DND-41 (cell line): Measurements from ENCODE around the gene PMP22.

ENCODE experiments used
- ATAC-seq: fragments of 200-7000 bp; cut with Tn5 transposase; 3 replicates; pipeline ENCODE4 v1.9.1; 2021; ENCODE audit warnings: low read depth; ENCODE audit not compliant: insufficient read depth
- DNase-seq: peaks from one replicate; pipeline ENCODE4 v3.0.0-alpha.2; 2020
- H2AFZ ChIP-seq: 2 replicates; pipeline ENCODE4 v1.6.0; 2012; ENCODE audit warnings: low read depth, low read length
- H3K27ac ChIP-seq: 2 replicates; pipeline ENCODE4 v1.5.1; 2012; ENCODE audit warnings: low read length, inconsistent platforms
- H3K27me3 ChIP-seq: fragments of 200-600 bp; sonication (generic); 2 replicates; pipeline ENCODE4 v1.6.0; 2012; ENCODE audit warnings: low read length, mild to moderate bottlenecking, inconsistent platforms; ENCODE audit not compliant: insufficient read depth, poor library complexity
- H3K36me3 ChIP-seq: 2 replicates; pipeline ENCODE4 v1.5.1; 2012; ENCODE audit warnings: low read length, inconsistent platforms; ENCODE audit not compliant: insufficient read depth
- H3K4me1 ChIP-seq: 2 replicates; pipeline ENCODE4 v1.5.1; 2012; ENCODE audit warnings: mild to moderate bottlenecking, low read length; ENCODE audit not compliant: insufficient read depth
- H3K4me2 ChIP-seq: 2 replicates; pipeline ENCODE4 v1.6.0; 2012; ENCODE audit warnings: mild to moderate bottlenecking, moderate library complexity, low read length, inconsistent platforms; ENCODE audit not compliant: insufficient read depth
- H3K4me3 ChIP-seq, 2 experiments: fragments of 200-600 bp in 1 of 2; shearing (Covaris generic) in 1 of 2; 2 replicates each; pipeline ENCODE4 v1.5.1; 2012 to 2016; ENCODE audit warnings: inconsistent platforms in 2 of 2, low read length in 2 of 2, mild to moderate bottlenecking in 2 of 2, low read depth in 1 of 2, moderate library complexity in 1 of 2
- H3K79me2 ChIP-seq: 2 replicates; pipeline ENCODE4 v1.6.0; 2012; ENCODE audit warnings: low read length, inconsistent platforms; ENCODE audit not compliant: insufficient read depth
- H3K9ac ChIP-seq: 2 replicates; pipeline ENCODE4 v1.6.0; 2012; ENCODE audit warnings: low read depth, mild to moderate bottlenecking, inconsistent platforms, low read length, moderate library complexity
- H3K9me3 ChIP-seq: 2 replicates; pipeline ENCODE4 v1.5.1; 2012; ENCODE audit warnings: low read length, moderate library complexity, mild to moderate bottlenecking, inconsistent platforms; ENCODE audit not compliant: insufficient read depth, severe bottlenecking
- H4K20me1 ChIP-seq: 2 replicates; pipeline ENCODE4 v1.6.0; 2012; ENCODE audit warnings: low read length; ENCODE audit not compliant: insufficient read depth
- CTCF ChIP-seq: IDR thresholded peaks from 2 replicates; pipeline ENCODE4 v1.5.1; 2012; ENCODE audit warnings: borderline replicate concordance, low read length, moderate library complexity, mild to moderate bottlenecking; ENCODE audit not compliant: poor library complexity, severe bottlenecking; ENCODE audit errors: extremely low read depth
- EZH2 ChIP-seq: IDR thresholded peaks from 3 replicates; pipeline ENCODE4 v1.6.1; 2012; ENCODE audit warnings: borderline replicate concordance, low read depth, mild to moderate bottlenecking, moderate library complexity, low read length, inconsistent platforms; ENCODE audit not compliant: severe bottlenecking

PMP22 gene

GRCh38 chr17:15245054-15245453 is 20.1 kb downstream of the PMP22 start:
- H3K36me3 ChIP-seq = no peaks in the 10 kb centered on the region
- TF ChIP-seq EZH2 (no peak), CTCF (no peak)
- ATAC-seq = no peak

GRCh38 chr17:15240644-15241043 is 24.5 kb downstream of the PMP22 start:
- H3K27ac ChIP-seq = no peak overlapping the region
- H3K9me3 ChIP-seq = no peaks in the 10 kb centered on the region
- TF ChIP-seq CTCF (no peak), EZH2 (no peak)
- ATAC-seq = no peak
- H3K9ac ChIP-seq = no peak overlapping the region
- H3K4me3 ChIP-seq = no peak overlapping the region
- H3K36me3 ChIP-seq = no peaks in the 10 kb centered on the region
- H3K79me2 ChIP-seq = no peaks in the 10 kb centered on the region
- H3K4me1 ChIP-seq = no peaks in the 10 kb centered on the region
- no peak overlapping the region for H2AFZ ChIP-seq
- H4K20me1 ChIP-seq = no peaks in the 10 kb centered on the region
- peaks cover 3% of the 10 kb centered on the region for H3K27me3 ChIP-seq
- no peak for DNase-seq
- H3K4me2 ChIP-seq = no peak overlapping the region

More at GRCh38 chr17:15245054-15245453, 20.1 kb downstream of the PMP22 start:
- Histone ChIP-seq H3K27ac (no peak overlapping the region), H3K4me3 (no peak overlapping the region), H4K20me1 (no peaks in the 10 kb centered on the region), H3K4me2 (no peak overlapping the region), H3K79me2 (no peaks in the 10 kb centered on the region), H3K4me1 (no peaks in the 10 kb centered on the region), H3K27me3 (peaks cover 3% of the 10 kb centered on the region), H3K9me3 (no peaks in the 10 kb centered on the region), H2AFZ (no peak overlapping the region), H3K9ac (no peak overlapping the region)
- no peak for DNase-seq

- H3K36me3 ChIP-seq = no peaks in the 10 kb centered on the region
- H2AFZ ChIP-seq = no peak overlapping the region
- ATAC-seq (no peak), DNase-seq (no peak)
- no peak overlapping the region for H3K4me2 ChIP-seq
- peaks cover 3% of the 10 kb centered on the region for H3K27me3 ChIP-seq
- H3K9ac ChIP-seq = no peak overlapping the region
- no peaks in the 10 kb centered on the region for H3K4me1 ChIP-seq
- TF ChIP-seq CTCF = no peak
- TF ChIP-seq EZH2 = no peak
- H4K20me1 ChIP-seq = no peaks in the 10 kb centered on the region
- no peak overlapping the region for H3K4me3 ChIP-seq
- no peaks in the 10 kb centered on the region for H3K9me3 ChIP-seq
- no peaks in the 10 kb centered on the region for H3K79me2 ChIP-seq
- H3K27ac ChIP-seq = no peak overlapping the region
These were observed 25.6 kb downstream of the PMP22 start for GRCh38 chr17:15239491-15239890.
